HG03280 (cell line): ENCODE results near the gene CTPS2.
A peak's percentile ranks its signal among the peaks of the same experiment; 100 is the strongest.
"Not testable (repeated sequence)": the region's sequence is repeated elsewhere in the genome, so short reads cannot be mapped to it uniquely, and the experiment has no call there.

Experiments
- ATAC-seq: cut with Tn5 transposase; IDR thresholded peaks from one replicate; pipeline ENCODE4 v1.9.1; 2021; ENCODE audit warnings: mild to moderate bottlenecking, moderate library complexity; ENCODE audit not compliant: unreplicated experiment

Gene CTPS2, protein sequence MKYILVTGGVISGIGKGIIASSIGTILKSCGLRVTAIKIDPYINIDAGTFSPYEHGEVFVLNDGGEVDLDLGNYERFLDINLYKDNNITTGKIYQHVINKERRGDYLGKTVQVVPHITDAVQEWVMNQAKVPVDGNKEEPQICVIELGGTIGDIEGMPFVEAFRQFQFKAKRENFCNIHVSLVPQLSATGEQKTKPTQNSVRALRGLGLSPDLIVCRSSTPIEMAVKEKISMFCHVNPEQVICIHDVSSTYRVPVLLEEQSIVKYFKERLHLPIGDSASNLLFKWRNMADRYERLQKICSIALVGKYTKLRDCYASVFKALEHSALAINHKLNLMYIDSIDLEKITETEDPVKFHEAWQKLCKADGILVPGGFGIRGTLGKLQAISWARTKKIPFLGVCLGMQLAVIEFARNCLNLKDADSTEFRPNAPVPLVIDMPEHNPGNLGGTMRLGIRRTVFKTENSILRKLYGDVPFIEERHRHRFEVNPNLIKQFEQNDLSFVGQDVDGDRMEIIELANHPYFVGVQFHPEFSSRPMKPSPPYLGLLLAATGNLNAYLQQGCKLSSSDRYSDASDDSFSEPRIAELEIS

DNA sequence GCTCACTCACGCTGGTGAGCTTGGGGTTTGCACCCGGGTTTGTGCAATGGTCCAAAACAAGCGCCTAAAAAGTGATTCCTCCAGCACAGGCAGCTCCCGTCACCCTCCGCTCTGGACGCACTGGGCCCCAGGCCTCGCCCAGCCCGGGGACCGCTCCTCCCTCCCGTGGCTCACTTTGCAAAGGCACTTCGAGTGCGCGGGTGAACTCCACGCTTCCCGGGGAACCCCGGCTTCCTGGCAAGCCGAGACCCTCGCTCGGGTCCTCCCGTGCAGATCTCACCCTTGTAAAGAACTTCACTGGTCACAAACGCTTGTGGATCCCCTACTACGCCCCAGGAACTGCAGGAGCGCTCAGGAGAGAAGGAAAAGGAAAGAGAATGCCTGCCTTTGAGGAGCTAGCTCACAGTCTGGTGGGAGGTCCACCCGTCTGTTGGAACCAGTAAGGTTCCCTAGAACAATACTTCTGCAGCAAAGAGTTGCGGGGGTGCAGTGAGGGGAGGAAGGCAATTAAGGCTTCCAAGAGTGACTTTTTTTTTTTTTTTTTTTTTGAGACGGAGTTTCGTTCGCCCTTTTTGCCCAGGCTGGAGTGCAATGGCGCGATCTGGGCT lies at the start of gene CTPS2:
Gene CTPS2 (minus strand): TSS at position 122 of the 608 bp plus-strand sequence. CDS start 9,767 bp downstream, outside the sequence.
- peak; percentile 89 for ATAC-seq

GRCh38 chrX:16761500-16761899 lies 49.0 kb upstream of the CTPS2 start:
- ATAC-seq, result not testable (repeated sequence)

GRCh38 chrX:16756724-16757123 lies 44.3 kb upstream of the CTPS2 start:
- no peak for ATAC-seq

DNA sequence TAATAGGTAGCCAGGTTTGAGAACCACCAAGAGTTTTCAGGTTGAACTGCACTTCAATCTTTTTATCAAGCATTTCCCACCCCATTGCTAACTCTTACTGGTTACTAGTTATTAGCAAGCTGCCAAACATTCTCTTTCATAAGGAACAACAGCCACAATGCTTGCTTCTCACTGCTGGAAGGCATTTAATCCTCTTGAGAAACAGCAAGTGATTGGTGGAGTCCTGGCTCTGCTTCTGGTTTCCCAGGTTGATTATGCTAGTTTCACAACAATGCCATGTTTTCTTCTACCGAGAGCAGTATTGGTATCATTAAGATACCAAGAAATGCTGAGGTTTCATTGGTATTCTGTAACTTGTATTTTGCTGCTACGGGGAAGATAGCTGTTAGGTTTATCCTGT lies 41.5 kb upstream of the CTPS2 start:
- ATAC-seq, result no peak

DNA sequence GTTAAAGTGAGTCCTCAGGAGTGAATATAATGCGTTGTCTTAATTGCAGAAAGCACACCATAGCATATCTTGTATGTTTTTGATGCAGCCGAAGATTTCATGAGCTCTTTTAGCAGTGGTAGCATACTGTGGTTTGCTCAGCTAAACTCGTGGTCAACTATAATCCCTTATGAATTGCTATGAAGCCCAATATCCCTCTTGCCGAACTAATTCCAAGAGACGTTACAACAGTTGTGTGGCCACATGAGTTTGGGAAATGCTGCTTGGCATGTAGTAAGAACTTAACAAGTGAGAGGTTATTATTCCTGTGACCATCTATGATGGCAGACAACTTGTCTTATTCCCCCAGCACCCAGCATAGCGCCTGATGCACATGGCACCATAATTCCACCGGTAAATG lies 37.7 kb upstream of the CTPS2 start:
- no peak for ATAC-seq

DNA sequence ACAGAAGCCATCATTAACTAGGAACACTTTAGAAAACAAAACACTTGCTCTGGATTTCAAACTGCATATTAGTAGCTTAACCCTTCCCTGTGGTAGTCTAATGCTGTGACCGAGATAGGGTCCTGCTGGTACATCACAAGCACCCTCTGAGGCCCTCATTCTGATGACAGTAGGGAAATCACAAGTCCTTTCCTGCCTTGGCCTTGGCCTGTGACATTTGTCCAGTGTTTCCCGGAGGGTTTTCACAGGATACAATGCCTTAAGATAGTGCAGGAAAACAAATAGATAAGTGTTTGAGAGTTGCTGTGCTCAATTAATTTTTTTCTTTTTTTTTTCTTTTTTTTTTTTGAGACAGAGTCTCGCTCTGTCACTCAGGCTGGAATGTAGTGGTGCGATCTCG lies 36.0 kb upstream of the CTPS2 start:
- no peak for ATAC-seq

DNA sequence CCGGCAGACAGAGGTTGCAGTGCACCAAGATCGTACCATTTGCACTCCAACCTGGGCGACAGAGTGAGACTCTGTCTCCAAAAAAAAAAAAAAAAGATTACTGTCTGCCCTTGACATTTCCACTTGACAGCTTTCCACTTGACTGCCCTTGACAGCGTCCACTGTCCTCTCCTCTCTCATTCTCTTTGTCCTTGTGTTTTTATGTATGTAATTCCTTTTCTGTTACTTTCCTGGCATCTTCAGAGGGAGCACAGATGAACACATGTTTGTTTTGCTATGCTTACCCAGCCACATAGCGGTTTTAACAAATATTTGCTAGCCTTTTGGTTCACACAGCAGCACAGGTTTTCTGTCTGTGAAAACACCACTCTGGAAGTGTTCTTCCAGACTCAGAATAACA lies 33.2 kb upstream of the CTPS2 start:
- no peak for ATAC-seq

GRCh38 chrX:16745102-16745501 lies 32.6 kb upstream of the CTPS2 start:
- no peak for ATAC-seq

DNA sequence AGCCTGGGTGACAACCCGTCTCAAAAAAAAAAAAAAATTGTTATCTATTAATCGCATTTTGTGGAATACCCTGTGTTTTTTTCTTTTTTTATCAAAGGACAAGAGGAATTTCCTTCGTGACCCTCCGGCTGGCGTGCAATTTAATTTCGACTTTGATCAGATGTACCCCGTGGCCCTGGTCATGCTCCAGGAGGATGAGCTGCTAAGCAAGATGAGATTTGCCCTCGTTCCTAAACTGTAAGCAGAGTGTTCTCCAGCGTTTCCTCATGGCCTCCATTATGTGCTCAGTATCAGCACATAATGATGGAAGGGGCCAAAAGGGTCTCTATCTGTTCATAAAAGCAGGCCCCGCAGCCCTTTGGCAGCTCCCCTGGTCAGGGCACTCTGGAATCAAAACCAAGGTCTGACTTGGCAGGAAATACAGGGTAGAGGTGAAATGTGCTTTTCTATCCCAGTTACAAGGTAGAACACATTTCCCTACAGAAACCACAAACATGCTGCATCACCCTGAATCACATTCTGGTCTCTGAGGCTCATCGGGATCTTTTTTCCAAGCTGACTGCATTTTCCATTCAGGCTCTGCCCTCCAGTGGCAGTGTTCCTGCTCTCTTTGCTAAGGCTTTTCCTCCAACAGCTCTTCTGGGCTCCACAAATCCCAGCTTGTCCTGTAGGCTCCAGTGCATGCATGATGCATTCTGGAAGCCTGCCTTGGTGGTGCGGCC lies 31.3 kb upstream of the CTPS2 start:
- no peak for ATAC-seq

GRCh38 chrX:16739574-16739973 lies 27.1 kb upstream of the CTPS2 start:
- no peak for ATAC-seq

GRCh38 chrX:16737024-16737423 lies 24.6 kb upstream of the CTPS2 start:
- no peak for ATAC-seq

DNA sequence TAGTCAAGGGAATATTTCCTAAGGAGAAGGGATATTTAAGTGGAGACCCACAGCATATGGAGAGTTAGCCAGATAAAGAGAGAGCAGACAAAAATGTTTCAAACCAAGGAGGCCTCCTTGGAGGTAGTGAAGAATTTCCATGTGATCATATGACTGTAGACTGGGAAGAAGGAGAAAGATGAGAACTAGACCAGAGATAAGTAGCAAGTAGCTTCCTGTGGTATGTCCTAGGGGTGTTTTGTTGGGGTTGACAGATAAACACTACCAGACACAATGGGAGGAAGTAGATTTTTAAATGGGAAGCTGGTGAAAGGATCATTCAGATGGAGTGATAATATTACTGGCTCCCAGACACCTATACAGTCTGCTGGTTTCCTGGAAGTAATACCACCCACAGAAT lies 20.5 kb upstream of the CTPS2 start:
- ATAC-seq, result no peak

DNA sequence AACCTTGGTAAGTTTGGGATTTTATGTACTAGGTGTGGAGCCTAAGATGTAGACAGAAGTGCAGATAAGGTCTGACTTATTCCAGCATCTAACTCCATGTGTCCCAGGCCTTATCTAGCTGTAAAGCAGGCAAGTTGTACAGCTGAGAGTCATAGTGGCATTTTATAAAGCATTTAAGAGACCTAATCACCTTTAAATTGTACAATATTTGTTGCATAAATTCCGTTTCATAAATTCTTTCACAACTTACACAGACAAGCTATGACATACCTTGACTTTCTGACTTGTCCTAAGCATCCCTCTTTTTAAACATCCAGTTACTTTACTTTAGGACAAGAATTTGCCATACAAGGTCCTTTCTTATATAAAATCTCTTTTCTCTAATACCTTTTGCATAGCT lies 18.0 kb upstream of the CTPS2 start:
- ATAC-seq, result no peak

GRCh38 chrX:16727637-16728036 lies 15.2 kb upstream of the CTPS2 start:
- no peak for ATAC-seq

- peak; percentile 51 for ATAC-seq
Measured at GRCh38 chrX:16726347-16726988, 14.0 kb upstream of the CTPS2 start.

DNA sequence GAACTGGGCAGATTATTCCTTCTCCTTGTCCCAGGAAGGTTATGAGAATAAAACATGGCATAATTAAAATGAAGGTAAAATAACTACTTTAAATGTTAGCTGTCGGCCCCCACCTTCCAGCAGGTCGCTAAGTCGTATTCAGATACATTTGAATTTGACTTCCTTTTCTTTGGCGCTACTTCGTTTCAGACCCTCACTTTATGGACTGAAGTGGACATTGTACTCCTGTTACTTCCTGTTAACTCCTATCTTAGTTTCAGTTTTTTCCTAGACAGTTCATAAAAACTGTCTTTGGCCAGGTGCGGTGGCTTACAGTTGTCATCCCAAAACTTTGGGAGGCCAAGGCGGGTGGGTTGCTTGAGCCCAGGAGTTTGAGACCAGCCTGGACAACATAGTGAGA lies 12.6 kb upstream of the CTPS2 start:
- no peak for ATAC-seq

DNA sequence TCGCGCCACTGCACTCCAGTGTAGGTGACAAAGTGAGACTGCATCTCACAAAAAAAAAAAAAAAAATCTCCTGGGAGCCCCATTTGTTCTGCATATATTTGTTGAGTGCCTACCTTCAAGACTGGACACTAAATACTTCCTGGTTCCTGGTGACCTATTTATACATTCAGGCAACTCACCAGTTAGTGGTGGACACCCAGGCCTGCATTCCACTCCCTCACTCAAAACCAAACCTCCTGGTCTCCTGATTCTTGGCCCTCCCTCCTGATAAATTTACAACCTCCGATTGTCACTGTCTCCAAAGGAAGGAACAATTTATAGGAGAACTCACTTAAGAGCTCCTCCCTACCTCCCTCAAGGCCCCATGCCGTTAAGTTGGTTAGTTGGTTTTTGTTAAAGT lies 10.0 kb upstream of the CTPS2 start:
- ATAC-seq, result no peak

GRCh38 chrX:16719334-16720084 lies 7.0 kb upstream of the CTPS2 start, which contains the start of gene SYAP1:
SYAP1 (plus strand) TSS chrX:16719612; CDS start chrX:16719725, 113 bp downstream.
- ATAC-seq, result peak; percentile 98

GRCh38 chrX:16718824-16719333 lies 6.4 kb upstream of the CTPS2 start:
- ATAC-seq, result peak; percentile 39

DNA sequence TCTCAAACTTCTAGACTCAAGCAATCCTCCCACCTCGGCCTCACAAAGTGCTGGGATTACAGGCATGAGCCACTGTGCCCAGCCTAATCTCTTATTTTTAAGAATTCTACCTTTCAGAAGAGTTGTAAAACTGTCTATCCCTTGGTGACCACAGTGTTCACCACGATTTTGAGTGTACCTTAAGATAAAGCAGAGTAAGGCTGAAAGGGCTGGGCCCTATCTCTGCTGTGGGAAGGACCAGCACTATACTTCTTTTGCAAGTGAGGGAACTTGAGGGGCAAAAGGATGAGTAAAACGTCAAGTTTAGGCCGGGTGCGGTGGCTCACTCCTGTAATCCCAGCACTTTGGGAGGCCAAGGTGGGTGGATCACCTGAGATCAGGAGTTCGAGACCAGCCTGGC lies 4.0 kb upstream of the CTPS2 start:
- not testable (repeated sequence) for ATAC-seq
